ENCODE data around the gene OR52E6.

Gene OR52E6

GRCh38 chr11:5887172-5887571, 45.5 kb upstream of the OR52E6 start:
- Histone ChIP-seq H3K27me3 (ENCODE audit: insufficient read depth, poor library complexity, severe bottlenecking) (no peaks in the 10 kb centered on the region), H3K4me3 (replicated peaks; ENCODE audit: insufficient read depth, low read length) (no peak overlapping the region), H3K27ac (replicated peaks) (no peak overlapping the region)
- no peak for TF ChIP-seq REST (IDR thresholded peaks at IDR 0.05; ENCODE audit: insufficient replicate concordance, low read depth)
- TF ChIP-seq SPI1 (IDR thresholded peaks at IDR 0.05; ENCODE audit: borderline replicate concordance, low read depth) = no peak
- TF ChIP-seq POLR2AphosphoS5 (IDR thresholded peaks at IDR 0.05; ENCODE audit: low read depth) = no peak
- TF ChIP-seq, protein P1, sequence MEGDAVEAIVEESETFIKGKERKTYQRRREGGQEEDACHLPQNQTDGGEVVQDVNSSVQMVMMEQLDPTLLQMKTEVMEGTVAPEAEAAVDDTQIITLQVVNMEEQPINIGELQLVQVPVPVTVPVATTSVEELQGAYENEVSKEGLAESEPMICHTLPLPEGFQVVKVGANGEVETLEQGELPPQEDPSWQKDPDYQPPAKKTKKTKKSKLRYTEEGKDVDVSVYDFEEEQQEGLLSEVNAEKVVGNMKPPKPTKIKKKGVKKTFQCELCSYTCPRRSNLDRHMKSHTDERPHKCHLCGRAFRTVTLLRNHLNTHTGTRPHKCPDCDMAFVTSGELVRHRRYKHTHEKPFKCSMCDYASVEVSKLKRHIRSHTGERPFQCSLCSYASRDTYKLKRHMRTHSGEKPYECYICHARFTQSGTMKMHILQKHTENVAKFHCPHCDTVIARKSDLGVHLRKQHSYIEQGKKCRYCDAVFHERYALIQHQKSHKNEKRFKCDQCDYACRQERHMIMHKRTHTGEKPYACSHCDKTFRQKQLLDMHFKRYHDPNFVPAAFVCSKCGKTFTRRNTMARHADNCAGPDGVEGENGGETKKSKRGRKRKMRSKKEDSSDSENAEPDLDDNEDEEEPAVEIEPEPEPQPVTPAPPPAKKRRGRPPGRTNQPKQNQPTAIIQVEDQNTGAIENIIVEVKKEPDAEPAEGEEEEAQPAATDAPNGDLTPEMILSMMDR (IDR thresholded peaks at IDR 0.05; ENCODE audit: insufficient read depth, low read length) = no peak
- no peak for TF ChIP-seq GABPA (IDR thresholded peaks at IDR 0.05; ENCODE audit: low read depth)
- no peak for DNase-seq (ENCODE audit: low read depth in 1 of 2, low spot score in 1 of 2)

GRCh38 chr11:5881756-5882155, 40.1 kb upstream of the OR52E6 start:
- Histone ChIP-seq H3K27me3 (ENCODE audit: insufficient read depth, poor library complexity, severe bottlenecking) (no peaks in the 10 kb centered on the region), H3K4me3 (replicated peaks; ENCODE audit: insufficient read depth, low read length) (no peak overlapping the region), H3K27ac (replicated peaks) (no peak overlapping the region)
- TF ChIP-seq REST (IDR thresholded peaks at IDR 0.05; ENCODE audit: insufficient replicate concordance, low read depth) (no peak), POLR2AphosphoS5 (IDR thresholded peaks at IDR 0.05; ENCODE audit: low read depth) (no peak), SPI1 (IDR thresholded peaks at IDR 0.05; ENCODE audit: borderline replicate concordance, low read depth) (no peak), GABPA (IDR thresholded peaks at IDR 0.05; ENCODE audit: low read depth) (no peak)
- TF ChIP-seq, protein P1 (IDR thresholded peaks at IDR 0.05; ENCODE audit: insufficient read depth, low read length) = no peak
- no peak for DNase-seq (ENCODE audit: low read depth in 1 of 2, low spot score in 1 of 2)

DNA sequence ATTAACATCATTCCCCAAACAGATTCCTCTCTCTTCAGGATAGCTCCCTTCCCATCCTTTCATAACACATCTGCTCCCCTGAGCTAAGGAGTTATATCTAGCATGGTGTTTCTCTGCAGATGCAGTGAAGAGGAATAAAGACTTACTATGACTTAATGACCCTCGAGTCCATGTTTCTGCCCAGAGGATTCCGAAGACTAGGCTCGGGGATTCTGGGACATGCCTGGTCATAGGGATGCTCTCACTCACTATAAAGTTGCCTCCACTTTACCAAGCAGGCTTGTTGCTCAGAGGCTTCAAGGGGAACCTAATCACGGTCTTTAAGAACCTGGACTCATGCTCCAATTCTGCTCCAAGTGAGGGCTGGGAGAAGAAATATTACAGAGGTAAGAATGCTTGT, 38.6 kb upstream of the OR52E6 start, which contains the start of gene OR52E4:
Gene OR52E4 (plus strand): TSS at position 301 of the 400 bp plus-strand sequence. CDS start 3,664 bp downstream, outside the sequence.
- Histone ChIP-seq H3K4me3 (replicated peaks; ENCODE audit: insufficient read depth, low read length) (no peak within 1 kb of the TSS), H3K27ac (replicated peaks) (no peak within 1 kb of the TSS), H3K27me3 (ENCODE audit: insufficient read depth, poor library complexity, severe bottlenecking) (no peaks in the 10 kb centered on the region)
- TF ChIP-seq SPI1 (IDR thresholded peaks at IDR 0.05; ENCODE audit: borderline replicate concordance, low read depth) (no peak), POLR2AphosphoS5 (IDR thresholded peaks at IDR 0.05; ENCODE audit: low read depth) (no peak), GABPA (IDR thresholded peaks at IDR 0.05; ENCODE audit: low read depth) (no peak), REST (IDR thresholded peaks at IDR 0.05; ENCODE audit: insufficient replicate concordance, low read depth) (no peak)
- TF ChIP-seq, protein P1 (IDR thresholded peaks at IDR 0.05; ENCODE audit: insufficient read depth, low read length) = no peak
- no peak for DNase-seq (ENCODE audit: low read depth in 1 of 2, low spot score in 1 of 2)
